ENCODE measurements around the gene CARD18. TPM values are rescaled to one million over a fixed set of nuclear protein-coding genes. Genes with fewer than 3 reads are reported as not detected.
"Not testable (repeated sequence)": the region's sequence is repeated elsewhere in the genome, so short reads cannot be mapped to it uniquely, and the experiment has no call there.

CARD18 gene
- total RNA-seq, 1 experiment from 2014 or later, result not detected

DNA sequence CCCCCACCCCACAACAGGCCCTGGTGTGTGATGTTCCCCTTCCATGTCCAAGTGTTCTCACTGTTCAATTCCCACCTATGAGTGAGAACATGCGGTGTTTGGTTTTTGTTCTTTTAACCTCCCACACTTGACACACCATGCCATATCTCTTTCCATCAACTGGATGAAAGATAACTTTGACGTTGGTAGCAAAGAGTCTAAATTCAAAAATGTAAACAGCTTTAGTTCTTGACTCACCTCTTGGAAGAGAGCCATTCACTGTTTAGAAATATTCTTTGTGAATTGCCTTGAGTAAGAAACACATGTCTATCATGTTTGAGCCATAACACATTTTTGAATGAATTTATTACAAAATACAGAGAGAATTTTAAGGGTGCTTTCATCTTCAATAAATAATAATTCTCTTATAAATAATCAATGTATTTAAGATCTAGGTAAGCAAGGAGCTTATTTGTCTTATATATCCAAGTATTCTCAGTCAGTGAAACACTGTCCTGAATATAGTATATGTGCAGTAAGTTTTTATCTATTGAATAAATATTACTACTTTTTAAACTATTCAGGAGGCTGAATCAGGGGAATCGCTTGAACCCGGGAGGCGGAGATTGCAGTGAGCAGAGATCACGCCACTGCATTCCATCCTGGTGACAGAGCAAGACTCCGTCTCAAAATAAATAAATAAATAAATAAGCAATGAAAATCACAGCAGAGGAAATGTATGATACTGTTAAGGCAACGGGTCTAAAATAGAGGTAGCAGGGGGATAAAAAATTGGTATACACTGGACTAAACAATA, 6.7 kb downstream of the CARD18 start:
- DNase-seq (ENCODE audit: low spot score), result peak; percentile 30

DNA sequence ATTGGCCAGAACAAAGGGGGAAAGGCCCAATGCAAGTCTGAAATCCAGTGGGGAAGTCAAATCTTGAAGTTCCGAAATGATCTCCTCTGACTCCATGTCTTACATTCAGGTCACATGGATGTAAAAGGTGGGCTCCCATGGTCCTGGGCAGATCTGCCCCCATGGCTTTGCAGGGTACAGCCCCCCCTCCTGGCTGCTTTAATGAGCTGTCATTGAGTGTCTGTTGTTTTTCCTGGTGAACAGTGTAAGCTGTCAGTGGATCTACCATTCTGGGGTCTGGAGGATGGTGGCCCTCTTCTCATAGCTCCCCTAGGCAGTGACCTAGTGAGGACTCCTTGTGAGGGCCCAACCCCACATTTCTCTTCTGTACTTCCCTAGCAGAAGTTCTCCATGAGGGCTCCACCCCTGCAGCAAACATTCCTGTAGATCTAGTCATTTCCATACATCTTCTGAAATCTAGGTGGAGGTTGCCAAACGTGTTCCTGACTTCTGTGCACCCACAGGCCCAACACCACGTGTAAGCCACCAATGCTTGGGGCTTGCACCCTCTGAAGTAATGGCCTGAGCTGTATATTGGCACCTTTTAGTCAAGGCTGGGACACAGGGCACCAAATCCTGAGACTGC, 9.3 kb downstream of the CARD18 start:
- no peak for DNase-seq (ENCODE audit: low spot score)

DNA sequence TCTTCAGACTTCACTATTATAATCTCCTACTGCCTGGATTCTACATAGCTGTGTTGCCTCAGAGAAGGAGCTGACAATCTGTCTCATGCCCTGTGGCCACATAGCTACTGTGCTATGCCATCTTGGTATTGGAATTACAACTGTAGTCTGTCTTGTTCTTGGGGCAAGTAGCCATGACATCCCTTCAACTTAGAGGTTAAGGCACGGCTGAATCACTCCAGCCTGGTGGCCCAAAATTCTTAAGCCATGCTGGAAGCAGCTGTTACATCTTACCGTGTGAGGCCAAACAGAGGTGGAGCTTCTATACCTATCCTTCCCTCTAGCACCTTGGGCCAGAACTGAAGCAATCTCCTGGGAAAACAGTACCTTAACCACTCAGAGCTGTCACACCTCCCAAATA, 14.8 kb downstream of the CARD18 start:
- DNase-seq (ENCODE audit: low spot score), result no peak

DNA sequence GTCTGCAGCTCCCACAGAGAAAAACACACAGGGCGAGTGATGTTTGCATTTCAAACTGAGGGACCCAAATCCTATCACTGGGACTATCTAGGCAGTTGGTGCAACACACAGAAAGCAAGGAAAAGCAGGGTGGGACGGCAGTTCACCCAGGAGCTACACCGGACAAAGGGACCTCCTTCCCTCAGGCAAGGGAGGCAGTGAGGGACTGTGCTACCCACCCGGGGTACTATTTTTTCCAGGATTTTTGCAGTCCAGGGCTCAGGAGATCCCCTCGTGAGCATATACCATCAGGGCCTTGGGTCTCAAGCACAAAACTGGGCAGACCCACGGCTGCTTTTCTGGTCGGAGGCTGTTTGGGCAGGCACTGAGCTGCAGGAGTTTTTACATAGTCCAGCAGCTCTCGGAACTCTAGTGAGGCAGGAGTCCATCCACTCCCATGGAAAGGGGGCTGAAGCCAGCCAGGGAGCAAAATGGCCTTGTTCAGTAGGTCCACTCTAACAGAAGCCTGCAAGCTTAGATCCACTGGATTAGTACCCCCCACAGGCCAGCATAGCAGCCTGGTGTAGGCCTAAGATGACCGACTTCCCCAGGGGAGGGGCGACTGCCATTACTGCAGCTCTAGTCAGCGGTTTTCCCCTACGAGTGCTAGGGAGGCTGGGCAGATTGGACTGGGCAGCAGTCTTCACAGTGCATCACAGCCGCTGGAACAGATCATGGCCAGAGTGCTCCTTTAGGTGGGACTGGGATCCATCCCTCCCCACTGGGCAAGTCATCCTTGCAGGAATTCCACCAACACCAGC, 28.2 kb downstream of the CARD18 start:
- no peak for DNase-seq (ENCODE audit: low spot score)

DNA sequence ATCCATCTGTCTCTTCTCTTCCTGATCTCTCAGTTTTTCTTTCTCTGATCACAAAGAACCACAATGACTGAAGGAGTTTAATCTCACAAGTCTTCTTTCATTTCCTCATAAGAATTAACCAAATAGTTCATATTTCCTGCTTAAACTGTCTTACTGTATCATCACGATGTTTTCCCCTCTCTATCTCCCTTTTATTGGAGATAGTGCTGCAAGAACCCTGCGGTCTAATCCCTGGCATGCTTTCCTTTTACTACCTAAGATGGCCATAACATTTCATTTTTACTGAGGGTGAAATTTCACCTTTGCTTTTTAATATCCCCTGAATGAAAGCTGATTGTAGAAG, 28.9 kb downstream of the CARD18 start:
- no peak for DNase-seq (ENCODE audit: low spot score)

DNA sequence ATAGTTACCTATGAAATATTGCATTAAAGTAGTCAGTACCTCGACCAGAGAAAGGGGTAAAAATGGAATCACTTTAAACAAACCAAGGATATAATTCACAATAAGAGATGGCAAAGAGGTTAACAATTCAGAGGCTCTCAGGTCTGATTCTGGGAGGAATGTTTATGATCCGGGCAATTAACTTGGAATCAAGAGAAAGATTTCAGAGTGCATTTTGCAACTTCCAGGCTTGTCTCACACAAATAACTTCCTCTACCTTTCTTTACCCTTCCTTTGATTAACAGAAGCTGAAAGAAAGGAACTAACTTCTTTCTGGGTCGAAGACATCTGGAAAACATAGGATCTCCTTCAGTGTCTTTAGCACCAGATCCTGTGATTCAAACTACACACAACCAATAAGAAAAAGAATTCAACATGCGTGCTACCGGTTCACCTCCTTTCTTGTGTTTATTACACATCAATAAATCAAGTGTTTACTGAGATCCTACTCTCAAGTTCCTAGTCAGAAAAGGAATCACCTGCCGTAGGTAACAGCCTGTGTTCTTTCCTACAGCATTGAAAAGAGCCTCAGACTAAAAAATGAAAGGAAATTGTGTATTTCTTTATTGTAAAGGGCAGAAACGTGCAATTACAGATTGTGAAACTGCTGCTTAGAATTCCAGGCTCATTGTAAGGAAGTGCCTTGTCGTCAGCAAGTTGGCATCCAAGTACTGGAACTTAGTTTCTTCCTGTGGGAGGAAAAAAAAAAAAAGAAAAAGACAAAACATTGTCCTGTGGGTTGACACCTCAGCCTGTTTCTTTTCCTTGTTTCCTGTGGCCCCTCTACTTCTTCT, 29.5 kb downstream of the CARD18 start:
- no peak for DNase-seq (ENCODE audit: low spot score)

DNA sequence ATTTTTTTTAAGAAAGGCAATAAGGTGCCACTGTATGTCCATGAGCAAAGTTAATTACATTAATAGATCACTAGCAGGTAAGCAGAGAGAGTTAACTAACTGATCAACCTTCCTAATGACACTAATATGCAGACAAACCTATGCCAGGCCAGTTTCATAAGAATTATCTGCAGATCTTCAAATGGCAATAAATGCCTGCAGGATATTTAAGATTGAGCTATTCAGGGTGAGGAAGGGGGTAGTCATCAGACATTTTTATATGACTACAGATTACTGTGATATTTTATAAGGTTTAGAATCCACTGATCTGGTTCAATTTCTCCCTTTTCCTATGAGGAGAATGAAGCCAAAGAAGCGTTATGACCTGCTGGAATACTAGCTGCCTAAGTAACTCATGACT, 30.2 kb downstream of the CARD18 start:
- DNase-seq (ENCODE audit: low spot score), result no peak

DNA sequence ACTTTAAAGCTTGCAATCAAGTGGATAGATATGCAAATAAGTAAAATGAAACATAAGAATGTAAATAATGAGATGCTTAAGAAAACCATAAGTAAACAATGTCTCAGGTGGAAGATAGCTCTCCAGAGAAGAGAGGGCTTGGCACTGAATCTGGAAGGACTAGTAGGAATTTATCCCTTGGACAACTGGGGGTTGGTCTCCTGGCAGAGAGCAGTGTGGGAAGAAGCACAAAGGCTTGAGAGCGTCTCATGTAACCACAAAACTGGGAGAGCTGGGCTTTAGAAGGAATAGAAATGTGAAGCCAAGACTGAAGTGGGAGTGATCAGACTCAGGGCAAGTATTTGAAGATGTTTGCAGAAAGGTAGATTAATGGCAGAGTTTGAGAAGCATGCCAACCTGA, 31.3 kb downstream of the CARD18 start:
- no peak for DNase-seq (ENCODE audit: low spot score)

DNA sequence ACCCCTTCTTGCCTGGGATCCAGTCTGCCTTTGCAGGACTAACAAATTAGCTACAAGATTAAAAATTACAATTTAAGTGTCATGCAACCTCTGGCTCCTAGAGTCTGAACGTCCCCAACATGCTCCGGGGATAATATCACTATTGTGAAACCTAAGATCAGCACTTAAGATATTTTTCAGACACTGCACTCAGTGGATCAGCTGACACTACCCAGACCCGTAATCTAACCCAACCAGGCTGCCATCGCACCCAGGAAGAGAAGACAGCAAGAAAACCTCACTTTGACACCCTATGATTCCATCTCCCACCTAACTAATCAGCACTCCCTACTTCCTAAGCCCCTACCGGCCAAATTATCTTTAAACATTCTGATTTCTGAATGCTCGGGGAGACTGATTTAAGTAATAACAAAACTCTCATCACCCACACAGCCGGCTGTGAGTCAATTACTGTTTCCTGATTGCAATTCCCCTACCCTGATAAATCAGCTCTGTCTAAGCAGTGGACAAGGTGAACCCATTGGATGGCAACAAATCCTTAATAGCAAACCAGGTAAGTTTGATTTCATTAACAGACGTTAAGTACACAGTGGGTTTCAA, 32.2 kb downstream of the CARD18 start:
- not testable (repeated sequence) for DNase-seq (ENCODE audit: low spot score)

DNA sequence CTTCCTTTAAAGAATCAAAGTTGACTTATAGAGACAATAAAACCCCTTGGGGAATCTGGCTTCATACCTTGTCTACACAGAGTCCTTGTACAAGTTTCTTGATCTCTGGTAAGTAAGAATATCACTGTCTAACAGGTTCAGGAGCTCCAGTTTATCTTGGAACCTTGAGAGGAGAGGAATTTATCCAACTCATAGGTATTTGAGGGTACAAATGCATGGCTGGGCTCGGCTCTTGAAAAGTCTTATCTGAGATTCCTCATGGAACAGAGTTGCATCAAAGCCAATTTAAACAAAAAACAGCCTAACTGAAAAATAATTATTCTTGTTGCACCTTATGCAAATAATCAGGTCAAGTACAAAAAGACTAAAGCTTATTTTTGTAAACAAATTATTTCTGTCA, 33.4 kb downstream of the CARD18 start:
- DNase-seq (ENCODE audit: low spot score), result no peak

DNA sequence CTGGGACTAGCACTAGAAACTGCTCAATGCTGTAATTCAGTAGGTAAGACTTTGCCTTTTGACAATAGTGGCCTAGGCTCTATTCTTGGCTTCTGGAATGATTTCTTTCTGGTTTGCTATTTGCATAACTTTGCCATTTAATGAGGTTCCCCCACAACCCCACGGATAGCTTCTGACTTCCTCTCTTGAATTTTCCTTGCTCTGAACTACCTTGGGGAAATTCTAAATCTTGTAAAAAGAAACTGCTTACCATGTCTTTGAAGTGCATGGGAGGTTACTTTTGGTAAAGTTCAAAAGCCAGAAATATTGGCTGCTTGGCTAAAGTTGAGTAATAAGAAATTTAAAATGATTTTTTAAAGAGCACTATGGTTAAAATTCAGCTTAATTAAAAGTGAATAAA, 35.3 kb downstream of the CARD18 start:
- DNase-seq (ENCODE audit: low spot score), result no peak

DNA sequence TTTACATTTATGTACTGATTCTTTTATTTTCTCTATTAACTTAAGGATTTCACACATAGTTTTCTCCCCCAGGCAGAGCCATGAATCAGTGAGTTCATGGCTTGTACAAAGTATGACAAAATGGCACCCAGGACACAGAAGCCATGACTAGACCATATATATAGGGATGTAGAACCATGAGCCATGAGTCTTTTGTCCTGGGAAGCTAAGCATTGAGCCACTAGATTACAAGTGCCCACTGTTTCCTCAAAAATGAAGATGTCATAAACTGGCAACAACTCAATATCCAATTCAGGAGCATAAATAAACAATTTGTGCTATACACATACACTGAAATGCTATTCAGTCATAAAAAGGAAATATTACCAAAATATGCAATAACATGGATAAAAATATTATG, 36.2 kb downstream of the CARD18 start:
- DNase-seq (ENCODE audit: low spot score), result no peak

DNA sequence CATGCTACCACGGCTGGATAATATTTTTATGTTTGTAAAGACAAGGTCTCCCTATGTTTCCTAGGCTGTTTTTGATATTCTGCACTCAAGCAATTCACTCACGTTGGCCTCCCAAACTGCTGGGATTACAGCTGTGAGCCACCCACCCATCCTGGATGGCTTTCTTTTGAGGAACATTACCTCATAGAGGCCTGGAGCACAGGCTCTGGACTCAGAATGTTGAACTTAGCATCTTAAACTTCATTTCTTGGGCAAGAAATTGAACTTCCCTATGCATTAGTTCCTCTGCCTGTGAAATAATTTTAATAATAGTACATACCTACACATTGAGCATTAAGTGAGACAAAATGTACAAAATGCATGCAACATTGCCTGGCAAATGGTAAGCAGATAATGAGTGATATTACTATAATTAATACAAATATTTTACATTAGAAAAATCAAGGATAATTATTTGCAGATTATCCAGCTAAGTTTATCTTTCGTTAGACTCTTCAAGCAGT, 37.4 kb downstream of the CARD18 start:
- DNase-seq (ENCODE audit: low spot score), result not testable (repeated sequence)

DNA sequence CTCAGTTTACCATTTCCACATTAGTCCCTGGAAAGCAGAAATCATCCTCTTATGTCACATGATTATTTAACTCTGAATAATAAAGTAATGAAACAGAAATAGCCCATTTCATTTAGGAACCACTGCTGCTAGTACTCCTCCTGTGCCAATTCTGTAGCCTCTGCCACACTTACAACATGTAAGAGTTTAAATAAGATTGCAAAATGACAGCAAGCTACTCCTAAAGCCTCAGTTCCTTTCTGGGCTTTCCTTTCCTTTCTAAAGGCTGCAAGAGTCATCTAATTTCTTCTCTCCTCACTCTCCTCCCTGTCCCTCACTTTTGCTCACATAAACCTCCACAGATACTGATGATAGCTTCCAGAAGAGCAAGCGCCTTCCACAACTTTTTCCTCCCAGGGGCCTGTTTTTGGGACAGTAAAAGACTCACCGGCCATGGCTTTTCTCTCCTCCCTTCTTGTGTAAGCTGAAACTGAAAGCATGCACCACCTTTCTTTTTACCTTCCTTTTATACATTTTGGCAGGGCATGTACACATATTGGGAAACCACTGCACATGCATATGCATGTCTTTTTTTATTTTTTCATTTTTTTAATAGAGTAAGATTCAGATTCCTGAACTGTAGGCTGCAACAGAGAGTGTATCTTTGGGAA, 38.5 kb downstream of the CARD18 start:
- DNase-seq (ENCODE audit: low spot score), result no peak

DNA sequence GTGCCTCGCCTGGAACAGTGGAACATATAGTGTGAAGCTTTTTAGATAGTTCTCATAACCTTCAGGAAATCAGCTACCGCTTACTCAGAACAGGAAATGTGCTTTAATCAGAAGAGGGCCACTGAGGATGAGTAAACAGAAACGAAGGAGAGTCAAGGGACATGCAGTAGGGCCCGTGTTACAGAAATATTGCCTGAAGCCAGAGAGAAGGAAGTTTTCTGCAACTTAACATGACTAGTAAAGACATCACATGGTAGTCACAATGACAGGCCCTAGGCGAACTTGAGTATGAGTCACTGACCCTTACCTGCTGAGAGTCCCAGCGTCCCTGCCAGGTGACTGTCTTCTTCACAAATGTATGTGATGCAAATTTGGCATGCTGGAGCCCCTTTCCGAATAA, 39.4 kb downstream of the CARD18 start:
- DNase-seq (ENCODE audit: low spot score), result peak; percentile 18

DNA sequence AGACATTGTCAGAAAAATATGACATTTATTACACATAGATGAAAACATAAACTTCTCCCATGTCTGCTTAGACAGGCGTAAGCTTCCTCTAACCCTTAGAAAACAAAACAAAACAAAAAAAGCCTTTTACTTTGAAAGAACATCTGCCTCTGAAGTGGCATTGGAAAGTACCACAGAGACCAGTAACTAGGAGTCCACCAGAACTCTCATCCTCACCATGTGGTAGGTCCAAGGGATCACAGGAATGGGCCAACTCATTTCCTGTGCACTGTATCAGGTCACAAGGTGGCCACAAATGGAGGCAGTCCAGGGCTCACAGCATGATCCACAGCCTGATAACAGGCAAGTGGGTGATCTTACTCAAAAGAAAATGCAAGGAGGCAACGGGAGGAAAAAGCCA, 40.0 kb downstream of the CARD18 start:
- DNase-seq (ENCODE audit: low spot score), result peak; percentile 19

DNA sequence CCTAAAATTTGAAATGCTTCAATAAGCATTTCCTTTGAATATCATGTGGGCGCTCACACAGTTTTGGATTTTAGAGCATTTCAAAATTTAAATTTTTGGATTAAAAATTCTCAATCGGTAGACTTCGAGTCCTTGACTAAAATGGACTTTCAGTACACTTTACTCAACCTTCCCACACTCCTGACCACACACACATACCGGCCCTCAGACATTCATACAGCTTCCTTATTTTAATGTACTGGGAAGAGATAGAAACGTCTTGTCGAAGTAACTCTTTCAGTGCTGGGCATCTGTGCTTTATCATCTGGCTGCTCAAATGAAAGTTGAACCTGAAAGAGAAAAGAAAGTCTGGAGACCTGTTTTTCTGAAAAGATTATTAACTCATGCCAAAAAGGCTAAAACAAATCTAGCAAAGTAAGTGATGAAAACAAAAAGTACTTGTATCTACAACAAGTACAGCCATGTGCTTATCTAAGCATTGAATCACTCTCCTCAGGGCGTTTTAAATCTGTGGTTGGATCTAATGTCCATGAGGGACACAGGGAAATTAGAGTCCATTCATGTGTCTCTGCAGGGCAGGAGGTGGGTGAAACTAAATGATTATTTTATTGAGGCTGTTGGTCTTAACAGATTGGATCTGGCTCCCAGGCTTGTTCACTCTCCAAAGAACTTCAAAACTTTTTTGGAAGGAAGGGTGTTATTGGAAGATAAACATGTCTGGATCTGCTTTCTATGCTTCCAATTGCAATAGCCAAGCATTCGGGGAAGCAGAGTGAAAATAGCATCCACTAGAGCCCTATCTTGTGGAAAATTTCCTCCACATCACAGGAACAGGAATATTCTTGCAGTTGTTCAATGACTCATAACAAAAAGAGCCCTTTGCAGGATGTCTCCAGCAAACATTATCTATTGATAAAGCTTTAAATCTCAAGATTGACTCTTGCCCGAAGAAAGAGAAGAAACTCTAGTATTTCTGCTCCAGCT, 47.0 kb downstream of the CARD18 start:
- no peak for DNase-seq (ENCODE audit: low spot score)

Measured in A172 (cell line).